LNCAP (cell line): ENCODE measurements around the gene MYL4.

Source experiments
- TF ChIP-seq, protein P1 (sequence below): fragments of 450-650 bp; IDR thresholded peaks from 2 replicates; pipeline ENCODE4 v1.5.1; 2017; ENCODE audit warnings: mild to moderate bottlenecking

The MYL4 gene

DNA sequence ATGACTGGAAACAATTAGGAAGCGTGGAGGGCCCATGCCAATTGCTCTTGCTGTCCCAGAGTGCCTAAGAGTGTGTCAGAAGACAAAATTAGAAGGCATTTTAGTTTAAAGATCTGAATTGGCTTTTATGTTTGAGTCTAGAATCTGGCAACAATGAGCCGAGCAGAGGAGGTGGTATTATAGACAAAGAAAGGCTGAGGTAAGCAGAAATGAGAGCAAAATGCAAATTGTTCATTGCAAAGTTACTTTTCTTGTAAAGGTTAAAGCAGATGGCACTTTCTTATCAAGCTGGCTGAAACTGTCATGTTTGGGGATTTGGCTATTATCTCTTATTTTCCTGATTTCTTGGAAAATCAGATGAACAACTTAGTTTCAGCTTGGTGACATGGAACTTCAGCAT, 3.3 kb downstream of the MYL4 start:
- TF ChIP-seq, protein P1, sequence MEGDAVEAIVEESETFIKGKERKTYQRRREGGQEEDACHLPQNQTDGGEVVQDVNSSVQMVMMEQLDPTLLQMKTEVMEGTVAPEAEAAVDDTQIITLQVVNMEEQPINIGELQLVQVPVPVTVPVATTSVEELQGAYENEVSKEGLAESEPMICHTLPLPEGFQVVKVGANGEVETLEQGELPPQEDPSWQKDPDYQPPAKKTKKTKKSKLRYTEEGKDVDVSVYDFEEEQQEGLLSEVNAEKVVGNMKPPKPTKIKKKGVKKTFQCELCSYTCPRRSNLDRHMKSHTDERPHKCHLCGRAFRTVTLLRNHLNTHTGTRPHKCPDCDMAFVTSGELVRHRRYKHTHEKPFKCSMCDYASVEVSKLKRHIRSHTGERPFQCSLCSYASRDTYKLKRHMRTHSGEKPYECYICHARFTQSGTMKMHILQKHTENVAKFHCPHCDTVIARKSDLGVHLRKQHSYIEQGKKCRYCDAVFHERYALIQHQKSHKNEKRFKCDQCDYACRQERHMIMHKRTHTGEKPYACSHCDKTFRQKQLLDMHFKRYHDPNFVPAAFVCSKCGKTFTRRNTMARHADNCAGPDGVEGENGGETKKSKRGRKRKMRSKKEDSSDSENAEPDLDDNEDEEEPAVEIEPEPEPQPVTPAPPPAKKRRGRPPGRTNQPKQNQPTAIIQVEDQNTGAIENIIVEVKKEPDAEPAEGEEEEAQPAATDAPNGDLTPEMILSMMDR: no peak

DNA sequence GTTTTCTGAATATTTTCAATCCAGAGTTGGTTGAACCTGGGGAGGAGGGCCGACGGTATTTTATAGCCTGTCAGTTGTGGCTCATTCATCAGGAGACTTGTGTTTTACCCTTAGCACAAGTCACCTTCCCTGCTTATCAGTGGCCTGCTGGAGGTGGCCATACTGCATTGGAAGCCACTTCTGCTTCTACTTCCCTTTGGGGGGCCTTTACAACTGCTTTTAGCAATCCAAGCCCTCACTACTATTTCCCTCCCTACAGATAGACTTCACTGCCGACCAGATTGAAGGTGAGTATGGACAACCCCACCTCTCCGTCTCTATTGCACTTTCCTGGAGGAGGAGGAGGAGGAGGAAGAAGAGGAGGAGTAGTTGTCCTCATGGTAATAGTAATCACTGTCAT, 4.4 kb downstream of the MYL4 start:
- TF ChIP-seq, protein P1: no peak

DNA sequence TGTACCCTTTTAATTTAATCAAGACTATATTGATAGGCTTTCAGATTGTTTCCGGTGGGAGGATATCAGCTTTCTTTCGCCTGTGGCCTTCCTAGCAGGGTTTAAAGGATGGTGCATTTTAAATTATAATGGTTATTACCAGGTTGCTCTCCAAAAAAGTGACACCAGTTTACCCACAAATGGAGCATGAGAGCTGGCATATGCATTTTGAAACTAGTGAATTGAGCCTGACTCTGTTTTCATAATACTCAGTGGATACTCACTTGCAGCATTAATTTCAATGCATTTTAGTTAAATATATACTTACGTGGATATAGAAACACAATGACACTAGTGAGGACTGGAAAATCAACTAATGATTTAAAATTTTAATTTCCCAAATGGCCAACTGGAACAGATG, 5.8 kb downstream of the MYL4 start:
- TF ChIP-seq, protein P1: no peak

DNA sequence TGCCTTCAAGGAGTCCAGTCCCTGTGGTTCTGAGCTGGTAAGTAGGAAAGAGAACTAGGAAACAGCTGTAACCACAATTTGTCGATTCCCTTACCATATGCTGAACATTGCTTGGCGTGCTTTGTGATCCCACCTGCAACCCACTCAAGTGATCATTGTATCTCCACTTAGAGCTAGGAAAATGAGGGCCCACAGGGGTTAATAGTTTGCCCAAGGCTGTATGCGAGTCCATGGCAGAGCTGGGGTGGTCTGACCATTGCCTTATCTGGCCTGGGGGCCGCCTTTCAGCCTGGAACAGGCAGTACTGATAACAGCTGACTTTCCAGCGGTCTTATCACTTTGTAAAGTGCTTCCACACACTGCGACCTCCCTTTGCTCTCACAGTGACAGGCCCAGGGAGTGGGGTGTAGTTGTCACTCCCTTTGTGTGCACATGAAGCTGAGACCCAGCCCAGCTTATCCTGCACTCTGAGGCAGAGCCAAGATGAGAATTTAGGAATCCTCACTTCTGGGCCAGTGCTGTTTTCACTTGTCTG, 9.8 kb downstream of the MYL4 start:
- TF ChIP-seq, protein P1: no peak

DNA sequence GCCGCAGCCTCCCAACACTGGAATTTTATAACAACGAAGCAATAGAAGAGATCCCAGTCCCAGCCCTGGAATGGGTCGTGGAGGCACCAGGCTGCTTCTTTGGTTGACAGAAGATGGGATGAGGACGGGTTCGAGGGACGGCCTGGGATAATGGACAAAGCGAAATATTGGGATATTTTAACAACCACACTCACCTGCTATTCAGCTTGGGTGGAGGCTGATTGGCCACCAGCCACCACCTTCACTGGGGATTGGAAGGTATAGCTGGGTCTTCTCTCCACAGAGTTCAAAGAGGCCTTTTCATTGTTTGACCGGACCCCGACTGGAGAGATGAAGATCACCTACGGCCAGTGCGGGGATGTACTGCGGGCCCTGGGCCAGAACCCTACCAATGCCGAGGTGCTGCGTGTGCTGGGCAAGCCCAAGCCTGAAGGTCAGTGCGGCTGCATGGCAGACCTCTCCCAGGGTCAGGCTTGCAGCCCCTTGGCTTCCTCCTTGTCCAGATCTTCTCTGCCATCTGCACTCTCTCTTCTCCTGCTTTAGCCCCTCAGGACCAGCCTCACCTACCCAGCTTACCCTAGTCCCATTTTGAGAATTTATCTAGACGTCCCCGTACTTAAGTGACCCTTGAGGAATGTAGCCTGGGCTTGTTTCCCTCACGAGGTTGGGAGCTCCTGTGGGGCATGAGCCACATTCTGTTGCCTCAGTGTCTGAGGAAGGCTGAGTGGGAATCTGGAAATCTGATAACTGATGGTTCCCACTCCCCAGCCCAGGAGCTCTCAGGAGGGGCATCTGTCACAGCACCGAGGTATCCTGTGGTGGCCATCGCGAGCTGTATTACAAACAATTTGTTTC, 10.7 kb downstream of the MYL4 start:
- TF ChIP-seq, protein P1: no peak

DNA sequence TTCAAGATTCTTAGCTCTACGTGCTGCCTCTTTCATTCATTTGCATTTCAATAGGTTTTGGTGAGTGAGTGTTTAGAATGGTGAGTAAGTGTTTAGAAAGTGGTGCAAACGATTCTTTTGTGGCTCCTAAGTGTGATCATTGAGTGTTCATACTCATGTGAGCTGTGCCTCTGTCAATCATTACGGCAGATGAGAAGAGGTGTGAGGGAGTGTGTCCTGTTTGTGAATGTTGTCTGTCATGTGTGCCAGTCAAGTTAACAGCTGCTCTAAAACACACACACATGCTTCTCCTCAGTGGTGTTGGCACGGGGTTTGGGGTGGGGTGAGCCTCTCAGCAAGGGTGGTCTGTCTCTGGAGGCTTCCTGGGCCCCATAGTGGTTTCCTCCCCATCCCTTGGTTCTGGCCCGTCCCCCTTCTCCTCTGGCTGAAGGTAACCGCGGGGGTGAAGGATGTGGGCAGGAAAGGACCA, 11.4 kb downstream of the MYL4 start:
- TF ChIP-seq, protein P1: no peak

DNA sequence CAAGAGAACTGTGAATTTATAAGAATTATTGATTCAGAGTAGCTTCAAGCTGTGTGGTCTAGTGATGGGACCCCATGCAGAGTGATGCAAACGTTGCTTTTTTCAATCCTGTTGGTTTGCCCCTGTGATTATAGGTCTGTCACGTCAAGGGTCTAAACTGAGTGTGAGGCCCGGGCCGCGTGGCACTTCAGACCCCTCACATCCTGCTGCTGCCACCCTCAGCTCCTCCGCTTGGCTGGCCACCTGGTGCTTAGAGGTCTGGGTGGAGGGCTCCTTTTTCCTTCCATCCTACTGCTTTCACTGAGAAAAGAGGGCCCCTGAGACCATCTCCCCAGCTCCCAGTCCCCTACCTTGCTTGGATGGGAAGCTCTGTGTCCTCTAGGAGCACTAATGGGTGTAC, 12.0 kb downstream of the MYL4 start:
- TF ChIP-seq, protein P1: no peak
